Measurements from ENCODE around the gene ALDH1A2.

ALDH1A2 gene

GRCh38 chr15:57994221-57995049 lies 71.1 kb downstream of the ALDH1A2 start:
- no peak for DNase-seq

- no peak for DNase-seq
These were observed 71.9 kb downstream of the ALDH1A2 start for GRCh38 chr15:57993409-57994145.

GRCh38 chr15:57992761-57993355 lies 72.7 kb downstream of the ALDH1A2 start:
- no peak for DNase-seq

- no peak for DNase-seq
These were observed 92.0 kb downstream of the ALDH1A2 start for GRCh38 chr15:57973534-57973933.

GRCh38 chr15:57972864-57973263 lies 92.6 kb downstream of the ALDH1A2 start:
- no peak for DNase-seq

GRCh38 chr15:57969996-57970395 lies 95.5 kb downstream of the ALDH1A2 start:
- DNase-seq: no peak

GRCh38 chr15:57969355-57969754 lies 96.2 kb downstream of the ALDH1A2 start:
- peak in 2 of 4 experiments; percentile 2 to 11 for DNase-seq

- peak; percentile 31 to 69 (median 62) for DNase-seq
These were observed 102.6 kb downstream of the ALDH1A2 start for GRCh38 chr15:57962887-57963286.

- no peak for DNase-seq
These were observed 103.6 kb downstream of the ALDH1A2 start for GRCh38 chr15:57961919-57962318.

- DNase-seq: no peak
These were observed 108.4 kb downstream of the ALDH1A2 start for GRCh38 chr15:57957113-57957512.

GRCh38 chr15:57953874-57954273 lies 111.6 kb downstream of the ALDH1A2 start:
- no peak for DNase-seq

- DNase-seq: no peak
These were observed 114.1 kb downstream of the ALDH1A2 start for GRCh38 chr15:57951328-57951932.

- no peak for DNase-seq
These were observed 115.0 kb downstream of the ALDH1A2 start for GRCh38 chr15:57950381-57950946.

GRCh38 chr15:57949374-57949943 lies 116.1 kb downstream of the ALDH1A2 start:
- DNase-seq: no peak

GRCh38 chr15:57948351-57949289 lies 116.9 kb downstream of the ALDH1A2 start:
- no peak for DNase-seq

- DNase-seq: no peak
These were observed 117.7 kb downstream of the ALDH1A2 start for GRCh38 chr15:57947781-57948180.

GRCh38 chr15:57947282-57947681 lies 118.2 kb downstream of the ALDH1A2 start:
- no peak for DNase-seq

GRCh38 chr15:57946491-57947048 lies 118.9 kb downstream of the ALDH1A2 start:
- DNase-seq: no peak

GRCh38 chr15:57945616-57946015 lies 119.9 kb downstream of the ALDH1A2 start:
- DNase-seq: no peak

- no peak for DNase-seq
These were observed 121.6 kb downstream of the ALDH1A2 start for GRCh38 chr15:57943754-57944420.

Data from suppressor macrophage (primary cell).